ENCODE results near the gene PYGO2. TPM values are rescaled to one million over a fixed set of nuclear protein-coding genes. Genes with fewer than 3 reads are reported as not detected.
A peak's percentile ranks its signal among the peaks of the same experiment; 100 is the strongest.
"Not testable (repeated sequence)": the region's sequence is repeated elsewhere in the genome, so short reads cannot be mapped to it uniquely, and the experiment has no call there.

The PYGO2 gene
- total and polyA plus RNA-seq, 2 experiments from 2014 or later, result 45.3 to 45.6 TPM

- TF ChIP-seq CTCF (IDR thresholded peaks at IDR 0.05; ENCODE audit: low read depth, low read length), result no peak
- H3K36me3 ChIP-seq, result peaks cover 4% of the 10 kb centered on the region
- H3K4me3 ChIP-seq, result no peak overlapping the region
- DNase-seq (ENCODE audit: low read depth in 1 of 2, low spot score in 1 of 2), result no peak
- H3K27ac ChIP-seq, result no peak overlapping the region
- H3K27me3 ChIP-seq, result no peaks in the 10 kb centered on the region
- no peaks in the 10 kb centered on the region for H3K9me3 ChIP-seq (ENCODE audit: low read depth)
- H3K4me1 ChIP-seq (ENCODE audit: low read depth), result peaks cover 4% of the 10 kb centered on the region
Observed at GRCh38 chr1:154988058-154988954, 26.7 kb upstream of the PYGO2 start.

GRCh38 chr1:154987326-154987725 is 25.7 kb upstream of the PYGO2 start:
- no peak overlapping the region for H3K4me3 ChIP-seq
- peaks cover 4% of the 10 kb centered on the region for H3K4me1 ChIP-seq (ENCODE audit: low read depth)
- DNase-seq (ENCODE audit: low read depth in 1 of 2, low spot score in 1 of 2), result peak in 1 of 2 donors; percentile 72
- H3K27ac ChIP-seq, result no peak overlapping the region
- TF ChIP-seq CTCF (IDR thresholded peaks at IDR 0.05; ENCODE audit: low read depth, low read length), result no peak
- H3K27me3 ChIP-seq, result no peaks in the 10 kb centered on the region
- H3K36me3 ChIP-seq, result peaks cover 4% of the 10 kb centered on the region
- H3K9me3 ChIP-seq (ENCODE audit: low read depth), result no peaks in the 10 kb centered on the region

GRCh38 chr1:154986736-154987135 is 25.2 kb upstream of the PYGO2 start:
- H3K36me3 ChIP-seq; H3K27me3 ChIP-seq; DNase-seq (ENCODE audit: low read depth in 1 of 2, low spot score in 1 of 2); H3K27ac ChIP-seq; H3K4me3 ChIP-seq; H3K9me3 ChIP-seq (ENCODE audit: low read depth); H3K4me1 ChIP-seq (ENCODE audit: low read depth): not testable (repeated sequence)

GRCh38 chr1:154983776-154984466 is 22.3 kb upstream of the PYGO2 start:
- Histone ChIP-seq H3K27ac (peak overlapping the region; percentile 13), H3K4me1 (ENCODE audit: low read depth) (peaks cover 4% of the 10 kb centered on the region), H3K4me3 (peak overlapping the region; percentile 75), H3K27me3 (no peaks in the 10 kb centered on the region), H3K36me3 (no peaks in the 10 kb centered on the region), H3K9me3 (ENCODE audit: low read depth) (no peaks in the 10 kb centered on the region)
- no peak for DNase-seq (ENCODE audit: low read depth in 1 of 2, low spot score in 1 of 2)
- no peak for TF ChIP-seq CTCF (IDR thresholded peaks at IDR 0.05; ENCODE audit: low read depth, low read length)

- H3K27ac ChIP-seq, result peak within 1 kb of the TSS; percentile 13
- no peak for TF ChIP-seq CTCF (IDR thresholded peaks at IDR 0.05; ENCODE audit: low read depth, low read length)
- no peaks in the 10 kb centered on the region for H3K36me3 ChIP-seq
- H3K27me3 ChIP-seq, result no peaks in the 10 kb centered on the region
- H3K9me3 ChIP-seq (ENCODE audit: low read depth), result no peaks in the 10 kb centered on the region
- peak within 1 kb of the TSS; percentile 75 for H3K4me3 ChIP-seq
- DNase-seq (ENCODE audit: low read depth in 1 of 2, low spot score in 1 of 2), result peak; percentile 99 to 100
- peaks cover 4% of the 10 kb centered on the region for H3K4me1 ChIP-seq (ENCODE audit: low read depth)
Observed at GRCh38 chr1:154982897-154983648, 21.5 kb upstream of the PYGO2 start, which contains the start of gene FLAD1. TSS of gene FLAD1 (plus strand) at chr1:154983344. CDS start at chr1:154983695, 351 bp downstream.

Measured in cardiac muscle cell (in vitro differentiated cells and primary cell).